Mesothelial cell of epicardium (in vitro differentiated cells): ENCODE results near the gene SDK1. TPM values are rescaled to one million over a fixed set of nuclear protein-coding genes. Genes with fewer than 3 reads are reported as not detected.

ENCODE experiments used
- DNase-seq, 2 experiments: peaks; one replicate each; pipeline ENCODE4 v3.0.0; 2021; ENCODE audit warnings: low spot score in 2 of 2; ENCODE audit not compliant: unreplicated experiment in 2 of 2
- H3K27ac Mint-ChIP-seq: 2 replicates; pipeline ENCODE4 v1.8.0; 2021; ENCODE audit warnings: mixed read lengths
- H3K27me3 Mint-ChIP-seq: 2 replicates; pipeline ENCODE4 v1.8.0; 2021; ENCODE audit warnings: low read depth, mixed read lengths
- H3K36me3 Mint-ChIP-seq: 2 replicates; pipeline ENCODE4 v1.8.0; 2021; ENCODE audit warnings: mixed read lengths
- H3K4me1 Mint-ChIP-seq: 2 replicates; pipeline ENCODE4 v1.8.0; 2021; ENCODE audit warnings: mixed read lengths
- H3K4me3 Mint-ChIP-seq: 2 replicates; pipeline ENCODE4 v1.8.0; 2021; ENCODE audit warnings: mild to moderate bottlenecking, moderate library complexity, mixed read lengths
- H3K9me3 Mint-ChIP-seq: 2 replicates; pipeline ENCODE4 v1.8.0; 2021; ENCODE audit warnings: mixed read lengths
- total RNA-seq: library from RNA; stranded (reverse); gene quantifications from 3 replicates; pipeline ENCODE4 v1.2.1, GENCODE V29; 2021
- TF ChIP-seq, protein P1 (sequence below): fragments of 200-600 bp; sonication (generic); IDR thresholded peaks from one replicate; pipeline ENCODE4 v1.5.0; 2021; ENCODE audit warnings: antibody characterized with exemption; ENCODE audit not compliant: unreplicated experiment

SDK1 gene
- total RNA-seq, 1 donor from 2014 or later, result 12.8 TPM

DNA sequence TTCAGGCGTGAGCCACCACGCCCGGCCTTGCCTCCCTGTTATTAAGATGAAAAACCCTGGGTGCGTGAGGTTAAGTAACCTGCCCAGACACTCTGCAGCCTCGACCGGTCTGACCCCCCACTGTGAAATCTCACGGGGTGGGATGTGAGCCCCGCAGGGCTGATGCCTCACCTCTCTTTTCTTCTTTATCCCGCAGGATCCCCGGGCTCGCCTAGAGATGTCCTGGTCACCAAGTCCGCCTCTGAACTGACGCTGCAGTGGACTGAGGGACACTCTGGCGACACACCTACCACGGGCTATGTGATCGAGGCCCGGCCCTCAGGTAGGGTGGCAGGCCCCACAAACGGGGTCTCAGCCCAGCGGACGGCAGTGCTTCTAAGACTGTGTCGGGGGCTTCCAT is 920.0 kb downstream of the SDK1 start:
- Mint-ChIP-seq H3K27ac (no peak overlapping the region), H3K36me3 (peaks cover 7% of the 10 kb centered on the region), H3K27me3 (no peaks in the 10 kb centered on the region), H3K4me3 (no peak overlapping the region), H3K4me1 (peaks cover under 1% of the 10 kb centered on the region), H3K9me3 (peaks cover 6% of the 10 kb centered on the region)
- TF ChIP-seq, protein P1, sequence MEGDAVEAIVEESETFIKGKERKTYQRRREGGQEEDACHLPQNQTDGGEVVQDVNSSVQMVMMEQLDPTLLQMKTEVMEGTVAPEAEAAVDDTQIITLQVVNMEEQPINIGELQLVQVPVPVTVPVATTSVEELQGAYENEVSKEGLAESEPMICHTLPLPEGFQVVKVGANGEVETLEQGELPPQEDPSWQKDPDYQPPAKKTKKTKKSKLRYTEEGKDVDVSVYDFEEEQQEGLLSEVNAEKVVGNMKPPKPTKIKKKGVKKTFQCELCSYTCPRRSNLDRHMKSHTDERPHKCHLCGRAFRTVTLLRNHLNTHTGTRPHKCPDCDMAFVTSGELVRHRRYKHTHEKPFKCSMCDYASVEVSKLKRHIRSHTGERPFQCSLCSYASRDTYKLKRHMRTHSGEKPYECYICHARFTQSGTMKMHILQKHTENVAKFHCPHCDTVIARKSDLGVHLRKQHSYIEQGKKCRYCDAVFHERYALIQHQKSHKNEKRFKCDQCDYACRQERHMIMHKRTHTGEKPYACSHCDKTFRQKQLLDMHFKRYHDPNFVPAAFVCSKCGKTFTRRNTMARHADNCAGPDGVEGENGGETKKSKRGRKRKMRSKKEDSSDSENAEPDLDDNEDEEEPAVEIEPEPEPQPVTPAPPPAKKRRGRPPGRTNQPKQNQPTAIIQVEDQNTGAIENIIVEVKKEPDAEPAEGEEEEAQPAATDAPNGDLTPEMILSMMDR, result no peak
- no peak for DNase-seq

DNA sequence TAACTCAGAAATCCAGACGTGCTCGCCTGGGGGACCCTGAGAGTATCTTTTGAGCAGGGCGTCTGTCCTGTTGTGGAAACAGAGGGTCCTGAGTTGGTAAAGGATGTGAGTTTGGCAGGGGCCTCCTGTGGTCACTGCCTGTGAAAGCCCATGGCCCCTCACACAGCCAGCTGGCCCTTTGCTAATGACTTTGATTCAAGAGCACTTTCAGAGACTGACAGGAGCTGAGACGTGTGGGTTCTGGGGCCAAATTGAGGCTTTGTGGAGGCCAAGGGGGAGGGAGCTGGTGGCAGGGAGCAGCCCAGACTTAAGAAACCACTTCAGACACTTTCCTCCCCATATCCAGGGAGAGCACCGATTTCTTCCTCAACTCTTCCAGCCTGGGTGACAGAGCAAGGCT is 921.6 kb downstream of the SDK1 start:
- Mint-ChIP-seq H3K4me3 (no peak overlapping the region), H3K36me3 (peaks cover 7% of the 10 kb centered on the region), H3K27me3 (no peaks in the 10 kb centered on the region), H3K27ac (no peak overlapping the region), H3K9me3 (peaks cover 6% of the 10 kb centered on the region), H3K4me1 (no peaks in the 10 kb centered on the region)
- no peak for DNase-seq
- TF ChIP-seq, protein P1, result no peak

DNA sequence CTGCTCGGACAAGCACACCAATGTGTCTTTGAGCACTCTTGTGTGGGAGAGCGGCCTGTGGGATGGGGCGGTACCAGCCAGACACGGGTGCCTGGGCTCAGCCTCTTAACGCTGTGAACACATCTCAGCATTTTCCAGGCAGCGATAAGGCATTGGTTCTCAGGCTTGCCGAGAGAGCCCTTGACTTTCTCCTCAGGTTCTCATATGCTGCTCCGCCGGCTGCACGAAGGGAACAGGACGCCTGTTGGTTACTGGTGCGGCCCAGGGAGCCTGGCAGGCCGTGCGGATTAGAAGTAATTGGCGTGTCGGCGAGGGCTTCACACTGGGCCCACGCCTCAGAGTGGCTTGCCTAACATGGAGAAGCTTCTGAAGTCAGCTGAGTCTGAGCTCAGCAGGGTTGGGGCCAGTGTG is 924.3 kb downstream of the SDK1 start:
- Mint-ChIP-seq H3K4me1 (no peaks in the 10 kb centered on the region), H3K27me3 (no peaks in the 10 kb centered on the region), H3K36me3 (peaks cover 5% of the 10 kb centered on the region), H3K9me3 (no peaks in the 10 kb centered on the region), H3K27ac (no peak overlapping the region), H3K4me3 (no peak overlapping the region)
- TF ChIP-seq, protein P1, result no peak
- DNase-seq, result no peak

DNA sequence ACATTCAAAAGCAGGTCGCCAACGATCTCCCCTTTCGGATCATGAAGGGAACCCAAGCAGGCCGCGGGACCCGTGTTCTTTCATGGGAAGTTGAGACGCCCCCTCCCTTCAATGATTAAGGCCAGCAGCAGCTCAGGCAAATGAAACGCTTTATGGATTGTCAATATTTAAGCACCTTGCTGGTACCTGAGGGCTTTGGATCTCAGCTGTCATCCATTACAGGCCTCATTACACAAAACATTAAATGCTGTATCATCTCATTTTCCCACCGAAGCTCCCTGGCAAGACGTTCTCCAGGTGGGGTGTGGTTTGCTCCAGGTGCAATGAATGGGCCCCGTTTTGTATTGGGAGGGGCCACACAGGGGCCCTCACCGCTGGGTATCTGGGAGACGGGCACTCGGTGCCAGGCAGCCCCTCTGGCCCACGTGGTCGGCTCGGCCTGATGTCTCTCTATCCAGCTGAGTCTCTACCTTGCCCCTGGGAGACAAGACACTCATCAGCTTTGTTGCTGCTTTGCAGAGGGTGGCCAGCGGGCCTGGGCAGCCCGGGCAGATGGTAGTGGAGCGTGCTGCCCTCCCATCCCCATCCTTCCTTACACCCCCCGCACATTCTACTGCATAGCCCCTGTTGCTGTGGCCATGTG is 925.0 kb downstream of the SDK1 start:
- no peak for DNase-seq
- peaks cover 5% of the 10 kb centered on the region for H3K36me3 Mint-ChIP-seq
- no peak overlapping the region for H3K27ac Mint-ChIP-seq
- no peaks in the 10 kb centered on the region for H3K4me1 Mint-ChIP-seq
- H3K4me3 Mint-ChIP-seq, result no peak overlapping the region
- TF ChIP-seq, protein P1, result no peak
- no peaks in the 10 kb centered on the region for H3K9me3 Mint-ChIP-seq
- H3K27me3 Mint-ChIP-seq, result no peaks in the 10 kb centered on the region

DNA sequence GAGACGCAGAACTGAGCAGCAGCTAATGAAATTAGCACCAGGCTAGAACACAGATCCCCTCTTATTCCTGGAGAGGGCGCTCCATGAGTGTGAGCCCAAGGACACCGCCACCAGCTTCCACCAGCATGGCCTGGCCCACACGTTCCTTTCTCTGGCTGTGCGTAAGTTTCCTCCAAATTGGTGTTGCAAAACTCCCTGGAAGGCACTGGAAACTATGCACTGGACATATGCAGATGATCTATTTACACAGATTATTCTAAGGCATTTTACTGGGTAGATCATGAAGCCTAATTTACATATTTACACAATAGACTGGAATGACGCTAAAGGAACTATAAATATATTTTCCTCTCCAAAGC is 925.5 kb downstream of the SDK1 start:
- Mint-ChIP-seq H3K27me3 (no peaks in the 10 kb centered on the region), H3K4me1 (no peaks in the 10 kb centered on the region), H3K4me3 (no peak overlapping the region), H3K27ac (no peak overlapping the region), H3K36me3 (peaks cover 5% of the 10 kb centered on the region), H3K9me3 (no peaks in the 10 kb centered on the region)
- DNase-seq, result no peak
- TF ChIP-seq, protein P1, result no peak
